SK-N-MC (cell line): ENCODE results near the gene TMEM245.
"Not testable (repeated sequence)": the region's sequence is repeated elsewhere in the genome, so short reads cannot be mapped to it uniquely, and the experiment has no call there.

ENCODE experiments used
- DNase-seq: peaks from one replicate; pipeline ENCODE4 v3.0.0-alpha.2; 2011; ENCODE audit warnings: low read depth, low spot score
- H3K27ac ChIP-seq: fragments of 200-600 bp; sonication (generic); 2 replicates; pipeline ENCODE4 v1.5.1; 2016; ENCODE audit warnings: mixed run types
- H3K36me3 ChIP-seq: fragments of 200-600 bp; sonication (generic); 2 replicates; pipeline ENCODE4 v1.6.1; 2017; ENCODE audit warnings: antibody characterized with exemption, low read length, mixed read lengths; ENCODE audit not compliant: insufficient read depth
- H3K4me3 ChIP-seq: fragments of 200-600 bp; sonication (generic); 2 replicates; pipeline ENCODE4 v1.5.1; 2016
- H3K9ac ChIP-seq: fragments of 200-600 bp; sonication (generic); 2 replicates; pipeline ENCODE4 v1.8.0; 2017; ENCODE audit warnings: mixed run types, mixed read lengths; ENCODE audit not compliant: insufficient read length
- H3K9me3 ChIP-seq: fragments of 200-600 bp; sonication (generic); 2 replicates; pipeline ENCODE4 v1.6.1; 2017; ENCODE audit warnings: low read depth, mild to moderate bottlenecking, antibody characterized with exemption, low read length, moderate library complexity, mixed read lengths
- EZH2 ChIP-seq: fragments of 200-600 bp; sonication (generic); IDR thresholded peaks from one replicate; pipeline ENCODE4 v1.6.1; 2017; ENCODE audit warnings: antibody characterized with exemption
- FOXP2 ChIP-seq: optimal IDR thresholded peaks from 2 replicates; pipeline ENCODE3; 2011; ENCODE audit warnings: mild to moderate bottlenecking, moderate library complexity; ENCODE audit not compliant: insufficient read depth; ENCODE audit errors: extremely low read length, control extremely low read depth
- POLR2AphosphoS5 ChIP-seq: IDR thresholded peaks from 2 replicates; pipeline ENCODE4 v1.6.1; 2012; ENCODE audit warnings: mild to moderate bottlenecking, low read depth, low read length, borderline replicate concordance

TMEM245 gene

DNA sequence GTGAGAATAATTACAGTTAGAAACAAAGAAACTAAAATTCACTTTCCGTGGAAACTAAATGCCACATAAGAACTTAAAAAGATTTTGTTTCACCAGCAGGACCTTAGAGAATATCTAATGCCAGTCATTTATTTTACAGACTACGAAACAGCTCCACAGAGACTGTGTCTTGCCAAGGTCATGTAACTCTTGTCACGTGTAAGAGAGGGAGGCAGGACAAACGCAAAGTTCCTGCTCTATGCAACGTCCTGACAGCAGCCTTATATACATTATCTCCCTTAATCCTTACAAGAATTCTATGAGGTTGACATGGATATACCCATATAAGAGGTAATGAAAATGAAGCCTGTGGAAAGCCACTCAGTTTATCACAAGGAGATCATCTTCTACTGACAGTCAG is 145.9 kb downstream of the TMEM245 start:
- Histone ChIP-seq H3K9ac (no peak overlapping the region), H3K9me3 (no peaks in the 10 kb centered on the region), H3K36me3 (peaks cover 14% of the 10 kb centered on the region), H3K4me3 (no peak overlapping the region), H3K27ac (no peak overlapping the region)
- TF ChIP-seq EZH2 = no peak
- no peak for TF ChIP-seq FOXP2
- TF ChIP-seq POLR2AphosphoS5 = no peak
- no peak for DNase-seq

DNA sequence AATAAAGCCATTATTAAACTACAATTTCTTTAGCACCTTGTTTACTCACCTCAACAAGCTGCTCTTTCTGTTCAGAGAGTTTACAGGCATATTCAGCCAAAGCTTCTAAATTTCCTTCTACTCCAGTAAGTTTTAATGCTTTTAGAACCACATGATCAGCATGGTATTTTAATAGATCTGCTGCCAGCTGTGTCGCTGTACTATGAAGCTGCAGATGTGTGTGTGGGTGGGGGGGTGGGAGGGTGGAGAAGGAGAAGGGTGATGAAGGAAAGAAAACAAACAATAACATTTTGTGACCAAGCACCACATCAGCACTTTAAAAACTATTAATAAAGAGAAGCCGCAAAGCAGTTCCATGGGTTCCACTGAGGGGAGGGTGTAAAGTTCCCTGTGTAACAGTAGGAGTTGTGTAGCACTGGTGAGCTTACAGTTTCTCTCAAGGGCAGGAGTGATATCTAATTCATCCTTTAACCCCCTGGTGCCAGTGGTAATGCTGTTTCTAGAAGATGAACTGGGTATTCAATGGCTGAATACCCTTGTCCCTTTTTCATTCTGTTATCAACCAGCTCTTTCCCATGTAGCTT is 147.0 kb downstream of the TMEM245 start:
- peaks cover 14% of the 10 kb centered on the region for H3K36me3 ChIP-seq
- H3K27ac ChIP-seq = peak overlapping the region; percentile 73
- H3K9me3 ChIP-seq = no peaks in the 10 kb centered on the region
- TF ChIP-seq EZH2 = no peak
- TF ChIP-seq POLR2AphosphoS5 = no peak
- TF ChIP-seq FOXP2 = no peak
- H3K4me3 ChIP-seq = peak overlapping the region; percentile 29
- peak overlapping the region; percentile 2 for H3K9ac ChIP-seq
- DNase-seq = no peak

DNA sequence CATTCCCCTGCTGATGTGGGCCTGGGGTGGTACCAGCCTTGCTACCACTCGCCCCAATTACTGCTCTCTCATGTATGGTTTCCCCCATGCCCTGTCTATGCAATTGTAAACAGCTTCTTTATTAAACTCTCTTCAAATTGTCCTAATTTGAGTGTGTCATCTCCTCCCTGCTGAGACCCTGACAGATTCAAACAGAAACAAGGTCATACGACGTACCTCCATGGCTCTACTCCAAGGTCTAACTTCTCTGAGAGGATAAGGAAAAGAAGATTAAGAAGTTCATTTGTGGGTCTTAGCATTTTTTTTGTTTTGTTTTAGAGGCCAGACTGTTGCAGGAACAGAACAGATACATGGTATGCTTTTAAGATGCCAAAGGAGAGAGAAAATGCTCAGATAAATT is 147.6 kb downstream of the TMEM245 start:
- H3K4me3 ChIP-seq = peak overlapping the region; percentile 29
- peak overlapping the region; percentile 2 for H3K9ac ChIP-seq
- no peak for DNase-seq
- H3K36me3 ChIP-seq = peaks cover 14% of the 10 kb centered on the region
- no peaks in the 10 kb centered on the region for H3K9me3 ChIP-seq
- peak overlapping the region; percentile 73 for H3K27ac ChIP-seq
- no peak for TF ChIP-seq EZH2
- TF ChIP-seq POLR2AphosphoS5 = no peak
- TF ChIP-seq FOXP2 = no peak

DNA sequence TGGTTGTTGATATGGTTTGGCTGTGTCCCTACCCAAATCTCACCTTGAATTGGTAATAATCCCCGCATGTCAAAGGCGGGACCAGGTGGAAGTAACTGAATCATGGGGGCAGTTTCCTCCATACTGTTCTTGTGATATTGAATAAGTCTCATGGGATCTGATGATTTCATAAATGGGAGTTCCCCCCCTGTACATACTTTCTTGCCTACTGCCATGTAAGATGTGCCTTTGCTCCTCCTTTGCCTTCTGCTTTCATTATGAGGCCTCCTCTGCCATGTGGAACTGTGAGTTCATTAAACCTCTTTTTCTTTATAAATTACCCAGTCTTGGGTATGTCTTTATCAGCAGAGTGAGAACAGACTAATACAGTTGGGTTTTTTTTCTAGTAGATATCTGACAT is 148.4 kb downstream of the TMEM245 start:
- DNase-seq, H3K4me3 ChIP-seq, H3K9ac ChIP-seq, H3K9me3 ChIP-seq, H3K27ac ChIP-seq: not testable (repeated sequence)
- peaks cover 14% of the 10 kb centered on the region for H3K36me3 ChIP-seq

DNA sequence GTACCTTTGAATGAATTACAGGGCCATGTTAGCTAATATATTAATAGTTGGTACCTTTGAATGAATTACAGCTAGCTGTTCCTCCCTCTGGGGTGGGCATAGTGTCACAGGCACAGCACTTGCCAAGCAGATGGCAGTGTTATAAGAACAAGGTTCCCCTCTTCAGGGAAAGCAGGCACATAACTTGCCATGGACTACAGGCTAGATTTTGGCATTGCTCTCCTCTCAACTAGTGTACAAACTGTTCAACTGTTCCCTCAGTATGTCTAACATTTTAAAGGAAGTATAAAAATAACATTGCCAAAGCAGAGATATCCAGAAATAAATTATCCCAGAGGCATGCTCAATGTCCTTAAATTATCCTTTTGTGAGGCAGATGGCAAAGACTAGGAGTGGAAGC is 151.8 kb downstream of the TMEM245 start:
- DNase-seq = no peak
- peak overlapping the region; percentile 75 for H3K27ac ChIP-seq
- TF ChIP-seq EZH2 = no peak
- TF ChIP-seq FOXP2 = no peak
- TF ChIP-seq POLR2AphosphoS5 = no peak
- H3K4me3 ChIP-seq = peak overlapping the region; percentile 6; the same call in 1 of the 2 replicates
- no peaks in the 10 kb centered on the region for H3K9me3 ChIP-seq
- H3K36me3 ChIP-seq = peaks cover 14% of the 10 kb centered on the region
- no peak overlapping the region for H3K9ac ChIP-seq
